ENCODE measurements around the gene CALU. TPM values are rescaled to one million over a fixed set of nuclear protein-coding genes. Genes with fewer than 3 reads are reported as not detected.

CALU gene
- total and polyA plus RNA-seq, 2 donors (not counting 1 experiment from before 2014, with no cell fraction given): 5.1 to 11.2 TPM

- peaks cover 7% of the 10 kb centered on the region for H3K27me3 Mint-ChIP-seq
- Histone ChIP-seq H4K20me1 (ENCODE audit: control insufficient read depth, insufficient read depth, low read length, poor library complexity, severe bottlenecking) (no peaks in the 10 kb centered on the region), H3K4me1 (ENCODE audit: control insufficient read depth in 2 of 2, insufficient read depth in 2 of 2, low read length in 2 of 2) (peaks cover 27 to 40% of the 10 kb centered on the region in 2 donors), H3K4me2 (replicated peaks; ENCODE audit: low read depth, low read length, poor library complexity, severe bottlenecking) (peak overlapping the region; percentile 44), H2AFZ (ENCODE audit: insufficient read depth, low read depth, low read length, poor library complexity, severe bottlenecking) (peak overlapping the region; percentile 58), H3K9me3 (ENCODE audit: control extremely low read depth in 1 of 3, control insufficient read depth in 2 of 3, insufficient read depth in 1 of 3, low read length in 2 of 3) (no peaks in the 10 kb centered on the region), H3K27me3 (replicated peaks in 1 of 4; ENCODE audit: control extremely low read depth in 1 of 4, control insufficient read depth in 3 of 4, insufficient read depth in 4 of 4, low read length in 3 of 4) (peaks cover 0 to under 1% (median 0%) of the 10 kb centered on the region in 4 experiments), H3K79me2 (ENCODE audit: control insufficient read depth, insufficient read depth, low read length) (peaks cover 24% of the 10 kb centered on the region), H3K4me3 (ENCODE audit: control extremely low read depth in 1 of 5, extremely low read depth in 1 of 5, insufficient read depth in 1 of 5, low read depth in 2 of 5, low read length in 4 of 5) (peak overlapping the region in 1 of 5 experiments; percentile 23), H3K9ac (ENCODE audit: low read length) (peak overlapping the region; percentile 5), H3K27ac (ENCODE audit: low read length in 2 of 2) (peak overlapping the region; percentile 0 to 52), H3K36me3 (replicated peaks in 1 of 2; ENCODE audit: control extremely low read depth in 1 of 2, control insufficient read depth in 1 of 2, extremely low read depth in 1 of 2, insufficient read depth in 2 of 2, low read length in 1 of 2) (no peaks in the 10 kb centered on the region)
- H3K4me3 Mint-ChIP-seq: peak overlapping the region; percentile 5
- peaks cover 22% of the 10 kb centered on the region for H3K4me1 Mint-ChIP-seq
- CTCF ChIA-PET: interaction anchor here (0.8 to 1.6 kb wide), 2 partner anchors 9 to 128 kb away, joined by 3 read pairs; partner anchors contain the start of gene ATP6V1F
- DNase-seq (peak; percentile 48), ATAC-seq (ENCODE audit: low read depth) (no peak)
- intact Hi-C loops (cut with micrococcal nuclease): loop anchor here (5.0 to 10.0 kb wide), 5 partner anchors 258 to 1337 kb away; partner anchors contain the start of genes ARF5, GCC1, HILPDA and KLHDC10
- POLR2A ChIA-PET: no interaction called here
- no peaks in the 10 kb centered on the region for H3K9me3 Mint-ChIP-seq (ENCODE audit: insufficient read depth)
- WGBS (ENCODE audit: insufficient coverage): 85% methylated on average over 1 of the region's 1 CpG
- H3K27ac Mint-ChIP-seq: peak overlapping the region; percentile 56
- TF ChIP-seq, protein P1, sequence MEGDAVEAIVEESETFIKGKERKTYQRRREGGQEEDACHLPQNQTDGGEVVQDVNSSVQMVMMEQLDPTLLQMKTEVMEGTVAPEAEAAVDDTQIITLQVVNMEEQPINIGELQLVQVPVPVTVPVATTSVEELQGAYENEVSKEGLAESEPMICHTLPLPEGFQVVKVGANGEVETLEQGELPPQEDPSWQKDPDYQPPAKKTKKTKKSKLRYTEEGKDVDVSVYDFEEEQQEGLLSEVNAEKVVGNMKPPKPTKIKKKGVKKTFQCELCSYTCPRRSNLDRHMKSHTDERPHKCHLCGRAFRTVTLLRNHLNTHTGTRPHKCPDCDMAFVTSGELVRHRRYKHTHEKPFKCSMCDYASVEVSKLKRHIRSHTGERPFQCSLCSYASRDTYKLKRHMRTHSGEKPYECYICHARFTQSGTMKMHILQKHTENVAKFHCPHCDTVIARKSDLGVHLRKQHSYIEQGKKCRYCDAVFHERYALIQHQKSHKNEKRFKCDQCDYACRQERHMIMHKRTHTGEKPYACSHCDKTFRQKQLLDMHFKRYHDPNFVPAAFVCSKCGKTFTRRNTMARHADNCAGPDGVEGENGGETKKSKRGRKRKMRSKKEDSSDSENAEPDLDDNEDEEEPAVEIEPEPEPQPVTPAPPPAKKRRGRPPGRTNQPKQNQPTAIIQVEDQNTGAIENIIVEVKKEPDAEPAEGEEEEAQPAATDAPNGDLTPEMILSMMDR (IDR thresholded peaks at IDR 0.05): no peak
- no peak for TF ChIP-seq EZH2 (IDR thresholded peaks at IDR 0.05; ENCODE audit: borderline replicate concordance, insufficient read depth, low read depth, low read length, poor library complexity, severe bottlenecking)
Measured at GRCh38 chr7:128734890-128735289, 4.3 kb upstream of the CALU start.

DNA sequence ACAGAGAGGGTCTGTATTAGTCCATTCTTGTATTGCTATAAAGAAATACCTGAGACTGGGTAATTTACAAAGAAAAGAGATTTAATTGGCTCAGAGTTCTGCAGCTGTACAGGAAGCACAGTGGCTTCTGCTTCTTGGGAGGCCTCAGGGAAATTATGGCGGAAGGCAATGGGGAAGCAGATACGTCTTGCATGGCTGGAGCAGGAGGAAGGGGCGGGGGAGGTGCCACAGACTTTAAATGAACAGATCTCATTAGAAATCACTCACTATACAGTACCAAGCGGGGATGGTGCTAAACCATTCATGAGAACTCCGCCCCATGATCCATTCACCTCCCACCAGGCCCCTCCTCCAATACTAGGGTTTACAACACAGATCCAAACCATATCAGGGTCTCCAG, 3.7 kb upstream of the CALU start:
- ChIA-PET POLR2A (no interaction called here), CTCF (interaction anchor here (1.6 kb wide), 1 partner anchor 127 kb away, joined by 3 read pairs; the partner anchor contains the start of gene ATP6V1F)
- Mint-ChIP-seq H3K4me1 (peaks cover 28% of the 10 kb centered on the region), H3K27ac (peak overlapping the region; percentile 56), H3K27me3 (peaks cover 7% of the 10 kb centered on the region), H3K9me3 (ENCODE audit: insufficient read depth) (no peaks in the 10 kb centered on the region), H3K4me3 (peak overlapping the region; percentile 5)
- Histone ChIP-seq H4K20me1 (ENCODE audit: control insufficient read depth, insufficient read depth, low read length, poor library complexity, severe bottlenecking) (peaks cover 4% of the 10 kb centered on the region), H3K4me1 (ENCODE audit: control insufficient read depth in 2 of 2, insufficient read depth in 2 of 2, low read length in 2 of 2) (peaks cover 32 to 45% of the 10 kb centered on the region in 2 donors), H3K27me3 (replicated peaks in 1 of 4; ENCODE audit: control extremely low read depth in 1 of 4, control insufficient read depth in 3 of 4, insufficient read depth in 4 of 4, low read length in 3 of 4) (no peaks in the 10 kb centered on the region), H3K79me2 (ENCODE audit: control insufficient read depth, insufficient read depth, low read length) (peaks cover 30% of the 10 kb centered on the region), H2AFZ (ENCODE audit: insufficient read depth, low read depth, low read length, poor library complexity, severe bottlenecking) (peak overlapping the region; percentile 58), H3K9me3 (ENCODE audit: control extremely low read depth in 1 of 3, control insufficient read depth in 2 of 3, insufficient read depth in 1 of 3, low read length in 2 of 3) (no peaks in the 10 kb centered on the region), H3K27ac (ENCODE audit: low read length in 2 of 2) (peak overlapping the region; percentile 0 to 52), H3K9ac (ENCODE audit: low read length) (peak overlapping the region; percentile 5), H3K4me3 (ENCODE audit: control extremely low read depth in 1 of 5, extremely low read depth in 1 of 5, insufficient read depth in 1 of 5, low read depth in 2 of 5, low read length in 4 of 5) (peak overlapping the region in 1 of 5 experiments; percentile 23), H3K36me3 (replicated peaks in 1 of 2; ENCODE audit: control extremely low read depth in 1 of 2, control insufficient read depth in 1 of 2, extremely low read depth in 1 of 2, insufficient read depth in 2 of 2, low read length in 1 of 2) (no peaks in the 10 kb centered on the region), H3K4me2 (replicated peaks; ENCODE audit: low read depth, low read length, poor library complexity, severe bottlenecking) (peak overlapping the region; percentile 44)
- intact Hi-C loops (cut with micrococcal nuclease): loop anchor here (5.0 to 10.0 kb wide), 5 partner anchors 258 to 1337 kb away; partner anchors contain the start of genes ARF5, GCC1, HILPDA and KLHDC10
- WGBS (ENCODE audit: insufficient coverage): no CpG with 5 or more reads among the region's 5 CpGs
- ATAC-seq (ENCODE audit: low read depth) (no peak), DNase-seq (peak; percentile 85)
- no peak for TF ChIP-seq EZH2 (IDR thresholded peaks at IDR 0.05; ENCODE audit: borderline replicate concordance, insufficient read depth, low read depth, low read length, poor library complexity, severe bottlenecking)
- TF ChIP-seq, protein P1 (IDR thresholded peaks at IDR 0.05): no peak

Measured in B cell (primary cell).